ENCODE measurements around the gene FH.

Gene FH

DNA sequence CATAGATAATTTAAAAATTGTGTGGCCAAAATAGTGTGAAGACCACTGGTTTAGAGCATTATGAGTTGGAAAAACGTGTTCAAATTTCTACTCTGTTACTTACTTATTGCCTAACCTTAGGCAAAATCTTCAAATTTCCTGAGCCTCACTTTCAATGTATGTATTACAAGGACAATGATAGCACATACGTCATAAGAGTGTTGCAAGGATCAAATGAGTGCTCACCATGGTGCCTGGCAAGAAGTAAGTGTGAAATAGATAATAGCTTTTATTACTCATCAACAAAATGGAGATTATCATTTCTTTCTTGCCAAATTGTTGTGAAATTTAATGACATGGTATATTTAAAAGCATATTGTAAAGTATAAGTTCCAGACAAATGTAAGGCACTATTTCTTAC is 57.2 kb downstream of the FH start:
- no peak for DNase-seq
- H3K27ac ChIP-seq (ENCODE audit: insufficient read depth, low read length, poor library complexity, severe bottlenecking): no peak overlapping the region
- H3K36me3 ChIP-seq (ENCODE audit: control insufficient read depth, insufficient read depth, low read length): no peaks in the 10 kb centered on the region
- H3K9me3 ChIP-seq (ENCODE audit: control insufficient read depth, low read length): no peaks in the 10 kb centered on the region
- H3K27me3 ChIP-seq (replicated peaks; ENCODE audit: control insufficient read depth, insufficient read depth, low read length, poor library complexity, severe bottlenecking): no peaks in the 10 kb centered on the region
- H3K4me3 ChIP-seq (ENCODE audit: insufficient read depth, low read depth, low read length, poor library complexity, severe bottlenecking): no peak overlapping the region
- H3K4me1 ChIP-seq (ENCODE audit: control insufficient read depth, insufficient read depth, low read length, poor library complexity, severe bottlenecking): no peaks in the 10 kb centered on the region

DNA sequence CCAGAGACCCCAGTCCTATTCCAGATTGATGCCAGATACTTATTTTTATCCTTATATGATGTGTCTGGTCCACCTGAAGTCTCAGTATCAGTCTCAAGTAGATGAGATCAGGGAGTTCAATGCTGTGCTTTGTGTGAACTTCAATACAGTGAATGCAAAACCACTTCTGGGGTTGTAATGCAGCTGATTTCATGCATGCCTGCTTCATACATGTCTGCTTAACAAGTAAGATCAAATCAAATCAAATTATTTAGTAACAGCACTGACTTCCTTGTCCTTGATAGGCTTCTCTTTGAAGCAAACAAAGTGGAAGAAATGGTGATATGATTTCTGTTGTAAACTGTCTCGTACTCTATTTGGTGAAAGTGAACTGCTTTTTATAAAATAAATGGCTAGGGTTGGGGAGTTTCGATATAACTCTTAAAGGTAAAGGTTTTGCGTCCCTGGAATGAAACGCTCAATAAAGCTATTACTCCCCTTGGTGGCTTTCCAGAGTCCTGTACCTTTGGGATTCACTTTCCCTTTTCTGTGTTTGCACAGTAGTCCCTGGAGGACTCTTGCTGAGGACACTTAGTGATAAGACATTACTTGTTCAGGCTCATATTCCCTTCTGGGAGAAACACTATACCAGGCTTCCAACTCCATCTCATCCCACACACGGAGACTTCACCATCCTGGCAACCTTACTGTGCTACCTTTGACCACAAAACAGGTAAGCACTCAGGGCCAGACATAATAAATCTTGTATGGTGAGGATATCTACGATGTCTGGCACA is 59.3 kb downstream of the FH start:
- no peak overlapping the region for H3K27ac ChIP-seq (ENCODE audit: insufficient read depth, low read length, poor library complexity, severe bottlenecking)
- H3K27me3 ChIP-seq (replicated peaks; ENCODE audit: control insufficient read depth, insufficient read depth, low read length, poor library complexity, severe bottlenecking): no peaks in the 10 kb centered on the region
- no peaks in the 10 kb centered on the region for H3K4me1 ChIP-seq (ENCODE audit: control insufficient read depth, insufficient read depth, low read length, poor library complexity, severe bottlenecking)
- no peak overlapping the region for H3K4me3 ChIP-seq (ENCODE audit: insufficient read depth, low read depth, low read length, poor library complexity, severe bottlenecking)
- no peaks in the 10 kb centered on the region for H3K9me3 ChIP-seq (ENCODE audit: control insufficient read depth, low read length)
- no peak for DNase-seq
- H3K36me3 ChIP-seq (ENCODE audit: control insufficient read depth, insufficient read depth, low read length): no peaks in the 10 kb centered on the region

DNA sequence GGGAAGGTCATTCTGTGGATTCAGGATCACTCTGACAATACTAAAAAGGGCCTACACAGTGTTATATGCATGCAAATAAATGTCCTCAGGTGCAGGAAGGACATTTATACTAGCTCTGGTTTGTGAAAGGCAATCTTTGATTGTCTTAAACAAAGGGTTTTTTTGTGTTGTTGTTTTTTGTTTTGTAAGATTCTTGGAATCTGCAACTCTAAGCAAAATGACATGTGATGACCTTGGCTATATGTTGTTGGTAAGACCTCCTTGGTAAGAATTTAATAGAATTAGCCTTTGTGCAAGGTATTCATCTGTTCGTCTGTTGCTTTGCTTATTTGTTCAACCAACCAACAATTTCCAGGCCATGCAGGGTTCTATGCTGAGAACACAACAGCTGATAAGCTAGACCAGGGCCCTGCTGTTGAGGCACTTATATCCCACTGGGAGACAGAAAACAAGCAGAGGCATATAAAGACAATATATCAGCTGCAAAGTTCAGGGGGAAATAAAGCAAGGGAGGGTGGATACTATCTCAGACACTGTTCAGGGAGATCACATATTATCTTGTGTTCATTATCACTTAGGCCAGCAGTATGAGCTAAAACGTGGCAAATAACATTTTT is 60.3 kb downstream of the FH start:
- Histone ChIP-seq H3K27ac (ENCODE audit: insufficient read depth, low read length, poor library complexity, severe bottlenecking) (no peak overlapping the region), H3K9me3 (ENCODE audit: control insufficient read depth, low read length) (no peaks in the 10 kb centered on the region), H3K36me3 (ENCODE audit: control insufficient read depth, insufficient read depth, low read length) (no peaks in the 10 kb centered on the region), H3K27me3 (replicated peaks; ENCODE audit: control insufficient read depth, insufficient read depth, low read length, poor library complexity, severe bottlenecking) (no peaks in the 10 kb centered on the region), H3K4me1 (ENCODE audit: control insufficient read depth, insufficient read depth, low read length, poor library complexity, severe bottlenecking) (no peaks in the 10 kb centered on the region), H3K4me3 (ENCODE audit: insufficient read depth, low read depth, low read length, poor library complexity, severe bottlenecking) (no peak overlapping the region)
- DNase-seq: no peak

DNA sequence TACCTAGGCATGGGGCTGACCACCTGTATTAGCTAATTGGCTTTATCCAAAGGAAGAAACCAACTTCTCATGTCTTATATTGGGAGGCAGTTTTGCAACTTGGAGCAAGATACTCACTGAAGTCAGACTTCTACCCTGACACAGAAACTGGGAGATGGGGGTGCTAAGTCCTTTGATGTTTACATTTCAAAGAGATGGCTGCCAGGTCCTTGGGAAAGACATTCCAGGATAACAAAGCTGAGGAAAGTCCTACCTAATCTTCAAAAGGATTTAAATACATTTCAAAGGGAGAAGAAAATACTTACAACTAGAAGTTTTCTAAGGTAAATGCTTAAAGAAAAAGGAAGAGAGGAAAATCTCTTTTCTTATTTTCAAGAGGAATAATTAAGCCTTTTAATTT is 62.1 kb downstream of the FH start:
- Histone ChIP-seq H3K9me3 (ENCODE audit: control insufficient read depth, low read length) (no peaks in the 10 kb centered on the region), H3K4me3 (ENCODE audit: insufficient read depth, low read depth, low read length, poor library complexity, severe bottlenecking) (no peak overlapping the region), H3K4me1 (ENCODE audit: control insufficient read depth, insufficient read depth, low read length, poor library complexity, severe bottlenecking) (no peaks in the 10 kb centered on the region), H3K27ac (ENCODE audit: insufficient read depth, low read length, poor library complexity, severe bottlenecking) (no peak overlapping the region), H3K27me3 (replicated peaks; ENCODE audit: control insufficient read depth, insufficient read depth, low read length, poor library complexity, severe bottlenecking) (no peaks in the 10 kb centered on the region), H3K36me3 (ENCODE audit: control insufficient read depth, insufficient read depth, low read length) (no peaks in the 10 kb centered on the region)
- no peak for DNase-seq

DNA sequence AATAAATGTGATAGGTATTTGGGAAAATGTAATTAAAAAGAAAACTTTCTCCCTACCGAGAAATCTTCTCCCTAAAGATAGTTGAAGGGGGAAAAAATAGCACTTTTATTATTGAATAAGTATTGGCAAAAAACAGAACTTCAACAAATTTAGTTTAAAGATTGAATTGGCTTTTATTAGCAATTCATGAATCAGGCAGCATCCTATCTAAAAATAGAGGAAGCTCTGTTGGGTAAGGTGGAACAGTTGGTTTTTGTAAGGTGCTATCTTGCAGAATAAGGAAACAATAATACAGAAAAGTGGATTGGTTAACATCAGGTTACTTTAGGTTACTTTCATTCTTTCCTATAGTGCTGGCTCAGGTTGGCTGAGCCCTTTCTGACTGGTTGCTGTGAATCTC is 62.8 kb downstream of the FH start:
- no peaks in the 10 kb centered on the region for H3K36me3 ChIP-seq (ENCODE audit: control insufficient read depth, insufficient read depth, low read length)
- H3K4me1 ChIP-seq (ENCODE audit: control insufficient read depth, insufficient read depth, low read length, poor library complexity, severe bottlenecking): no peaks in the 10 kb centered on the region

DNA sequence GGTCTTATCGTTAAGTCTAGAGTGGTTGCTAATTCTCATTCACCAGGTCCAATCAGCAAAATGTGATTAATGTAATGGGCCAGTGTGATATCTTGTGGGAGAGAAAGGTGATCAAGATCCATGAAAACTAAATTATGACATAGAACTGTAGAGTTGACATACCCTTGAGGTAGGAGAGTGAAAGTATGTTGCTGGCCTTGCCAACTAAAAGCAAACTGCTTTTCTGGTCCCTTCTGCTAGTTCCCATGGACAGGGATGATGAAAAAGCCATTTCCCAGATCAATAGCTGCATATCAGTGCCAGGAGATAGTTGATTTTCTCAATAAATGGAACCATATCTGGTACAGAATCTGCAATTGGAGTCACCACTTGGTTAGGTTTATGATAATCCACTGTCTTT is 65.8 kb downstream of the FH start:
- no peaks in the 10 kb centered on the region for H3K36me3 ChIP-seq (ENCODE audit: control insufficient read depth, insufficient read depth, low read length)
- no peaks in the 10 kb centered on the region for H3K27me3 ChIP-seq (replicated peaks; ENCODE audit: control insufficient read depth, insufficient read depth, low read length, poor library complexity, severe bottlenecking)
- H3K4me3 ChIP-seq (ENCODE audit: insufficient read depth, low read depth, low read length, poor library complexity, severe bottlenecking): no peak overlapping the region
- no peaks in the 10 kb centered on the region for H3K9me3 ChIP-seq (ENCODE audit: control insufficient read depth, low read length)
- no peak overlapping the region for H3K27ac ChIP-seq (ENCODE audit: insufficient read depth, low read length, poor library complexity, severe bottlenecking)
- H3K4me1 ChIP-seq (ENCODE audit: control insufficient read depth, insufficient read depth, low read length, poor library complexity, severe bottlenecking): no peaks in the 10 kb centered on the region
- DNase-seq: no peak

More for the DNA sequence above, 62.8 kb downstream of the FH start:
- DNase-seq: no peak
- no peaks in the 10 kb centered on the region for H3K27me3 ChIP-seq (replicated peaks; ENCODE audit: control insufficient read depth, insufficient read depth, low read length, poor library complexity, severe bottlenecking)
- H3K4me3 ChIP-seq (ENCODE audit: insufficient read depth, low read depth, low read length, poor library complexity, severe bottlenecking): no peak overlapping the region
- H3K27ac ChIP-seq (ENCODE audit: insufficient read depth, low read length, poor library complexity, severe bottlenecking): no peak overlapping the region
- H3K9me3 ChIP-seq (ENCODE audit: control insufficient read depth, low read length): no peaks in the 10 kb centered on the region

DNA sequence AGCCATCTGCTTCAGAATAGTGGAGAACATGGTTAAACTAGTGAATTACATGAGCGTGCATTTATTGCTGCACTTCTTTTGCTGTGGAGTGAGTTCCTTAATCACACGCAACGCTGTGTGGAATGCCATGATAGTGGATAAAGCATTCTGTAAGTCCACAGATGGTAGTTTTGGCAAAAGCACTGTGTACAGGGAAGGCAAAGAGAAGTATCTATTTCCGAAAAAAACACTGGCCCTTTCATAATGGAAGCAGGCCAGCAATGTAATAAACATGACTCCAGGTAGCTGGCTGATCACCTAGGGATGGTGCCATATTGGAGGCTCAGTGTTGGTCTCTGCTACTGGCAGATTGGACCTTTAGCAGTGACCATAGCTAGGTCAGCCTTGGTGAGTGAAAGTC is 67.6 kb downstream of the FH start:
- no peaks in the 10 kb centered on the region for H3K36me3 ChIP-seq (ENCODE audit: control insufficient read depth, insufficient read depth, low read length)
- DNase-seq: no peak
- no peaks in the 10 kb centered on the region for H3K9me3 ChIP-seq (ENCODE audit: control insufficient read depth, low read length)
- H3K27me3 ChIP-seq (replicated peaks; ENCODE audit: control insufficient read depth, insufficient read depth, low read length, poor library complexity, severe bottlenecking): no peaks in the 10 kb centered on the region
- no peaks in the 10 kb centered on the region for H3K4me1 ChIP-seq (ENCODE audit: control insufficient read depth, insufficient read depth, low read length, poor library complexity, severe bottlenecking)
- H3K4me3 ChIP-seq (ENCODE audit: insufficient read depth, low read depth, low read length, poor library complexity, severe bottlenecking): no peak overlapping the region
- no peak overlapping the region for H3K27ac ChIP-seq (ENCODE audit: insufficient read depth, low read length, poor library complexity, severe bottlenecking)
